Activated CD8-positive, alpha-beta memory T cell treated with anti-CD3 and anti-CD28 coated beads for 36 hours (primary cell): ENCODE measurements around the gene SAA4. TPM values are rescaled to one million over a fixed set of nuclear protein-coding genes. Genes with fewer than 3 reads are reported as not detected.
"Not testable (repeated sequence)": the region's sequence is repeated elsewhere in the genome, so short reads cannot be mapped to it uniquely, and the experiment has no call there.

Experiments
- CTCF ChIA-PET: fragments of 350-600 bp; sonication (Branson Sonifier 250); formaldehyde crosslinking; loops from one replicate; lab custom pipeline; 2021; ENCODE audit warnings: antibody characterized with exemption; lab: Charles Lee
- POLR2A ChIA-PET: fragments of 350-600 bp; sonication (Branson Sonifier 250); formaldehyde crosslinking; loops from one replicate; lab custom pipeline; 2021; ENCODE audit warnings: antibody characterized with exemption; lab: Charles Lee
- total RNA-seq, 2 experiments: library from RNA; stranded (reverse); gene quantifications; one replicate each; pipeline ENCODE4 v1.2.3, GENCODE V29; 2021

SAA4 gene
- total RNA-seq, 2 experiments from 2014 or later: not detected

GRCh38 chr11:18248561-18248960 is 12.0 kb upstream of the SAA4 start, which contains the start of gene SAA2:
Gene SAA2, minus strand, starts transcription at chr11:18248668. Its CDS starts 657 bp downstream, at chr11:18248011.
- ChIA-PET POLR2A (no interaction called here), CTCF (no interaction called here)

DNA sequence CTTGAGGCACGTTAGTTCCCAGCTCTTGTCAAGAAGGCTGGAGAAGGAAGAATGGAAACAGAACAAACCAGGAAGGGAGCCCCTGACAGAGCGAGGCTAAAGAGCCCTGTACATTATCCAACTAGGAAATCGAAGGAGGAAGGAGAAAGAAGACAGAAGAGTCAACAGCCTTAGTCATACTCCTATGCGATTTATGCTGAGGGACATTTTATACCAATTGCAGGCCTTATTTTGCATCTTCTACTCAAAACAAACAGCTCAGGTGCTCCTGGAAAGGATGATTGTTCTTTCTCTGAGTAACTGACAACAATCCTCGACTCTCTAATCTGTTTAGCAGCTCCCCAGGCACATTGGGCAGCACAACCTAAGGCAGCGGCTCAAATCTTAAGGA is 10.6 kb upstream of the SAA4 start:
- CTCF ChIA-PET, POLR2A ChIA-PET: not testable (repeated sequence)

GRCh38 chr11:18246379-18247190 is 10.0 kb upstream of the SAA4 start:
- POLR2A ChIA-PET, CTCF ChIA-PET: not testable (repeated sequence)

- ChIA-PET POLR2A (no interaction called here), CTCF (no interaction called here)
Observed at GRCh38 chr11:18245396-18245795, 8.8 kb upstream of the SAA4 start.

GRCh38 chr11:18243783-18244362 is 7.3 kb upstream of the SAA4 start:
- ChIA-PET CTCF (interaction anchor here (0.6 to 1.1 kb wide), 9 partner anchors 10 to 283 kb away, joined by 3 to 4 read pairs (median 3); partner anchors contain the start of genes SAAL1 and TSG101), POLR2A (interaction anchor here (1.1 kb wide), 1 partner anchor 79 kb away, joined by 4 read pairs; the partner anchor contains the start of genes GTF2H1 and HPS5)

DNA sequence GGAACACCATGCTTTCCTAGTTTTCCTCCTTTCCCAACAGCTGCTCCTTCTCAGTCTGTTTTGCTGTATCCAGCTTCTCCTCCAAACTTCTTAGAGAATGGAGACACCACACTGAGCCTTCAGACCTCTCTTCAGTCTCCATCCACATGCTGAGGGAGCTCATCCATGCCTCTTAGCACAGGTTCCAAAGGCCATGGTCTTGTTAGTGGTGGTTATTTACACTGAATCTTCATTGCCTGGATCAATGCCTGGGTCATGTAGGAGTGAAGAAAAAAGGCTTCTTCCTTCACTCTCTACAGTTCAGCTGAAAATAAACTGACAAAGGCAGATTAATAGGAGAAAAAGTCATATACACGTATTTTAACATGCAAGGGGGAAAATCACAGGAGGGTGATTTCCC is 3.1 kb upstream of the SAA4 start:
- CTCF ChIA-PET: no interaction called here
- POLR2A ChIA-PET: no interaction called here

- ChIA-PET POLR2A (no interaction called here), CTCF (no interaction called here)
Observed at GRCh38 chr11:18235394-18236334, 938 bp downstream of the SAA4 start.

GRCh38 chr11:18233912-18234311 is 2.7 kb downstream of the SAA4 start:
- POLR2A ChIA-PET: no interaction called here
- CTCF ChIA-PET: interaction anchor here (0.8 kb wide), 1 partner anchor 10 kb away, joined by 3 read pairs; no protein-coding TSS in a partner anchor

DNA sequence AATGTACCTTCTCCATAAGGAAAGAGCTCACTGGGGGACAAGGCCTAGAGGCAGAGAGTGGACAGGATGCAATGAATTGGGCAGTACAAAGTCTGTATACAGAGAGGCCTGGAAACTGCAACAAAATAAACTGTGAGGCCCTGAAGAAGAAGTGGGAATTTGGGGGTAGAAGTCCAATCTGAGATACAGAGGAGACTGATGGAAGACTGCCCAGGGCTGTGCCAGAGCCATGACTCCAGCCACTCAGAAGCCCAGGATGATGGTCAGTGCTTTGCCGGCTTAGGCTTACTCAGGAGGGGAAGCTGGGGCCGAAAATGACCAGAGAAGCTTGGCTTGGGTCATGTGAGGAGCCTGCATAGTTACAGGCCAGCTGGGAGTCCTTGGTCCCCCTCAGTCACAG is 5.7 kb downstream of the SAA4 start:
- ChIA-PET POLR2A (no interaction called here), CTCF (no interaction called here)

DNA sequence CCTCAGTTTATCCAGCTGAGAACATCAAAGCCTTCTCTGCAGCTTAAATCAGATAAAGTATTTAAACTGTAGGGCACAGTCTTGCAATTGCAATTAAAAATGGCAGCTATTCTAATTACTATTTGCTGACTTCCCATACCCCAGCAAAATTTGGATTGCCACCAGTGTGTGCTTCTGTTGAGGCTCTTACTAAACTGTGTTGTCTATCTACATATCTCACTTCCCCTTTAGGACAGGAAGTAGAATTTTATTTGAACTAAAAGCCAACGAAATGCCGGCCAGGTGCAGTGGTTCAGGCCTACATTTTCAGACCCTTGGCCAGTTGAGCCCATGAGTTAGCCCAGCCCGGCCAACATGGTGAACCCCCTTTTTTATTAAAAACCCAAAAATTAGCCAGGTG is 7.1 kb downstream of the SAA4 start:
- POLR2A ChIA-PET: no interaction called here
- CTCF ChIA-PET: no interaction called here

- CTCF ChIA-PET: interaction anchor here (0.6 kb wide), 1 partner anchor 107 kb away, joined by 3 read pairs; no protein-coding TSS in a partner anchor
Observed at GRCh38 chr11:18225913-18226312, 10.7 kb downstream of the SAA4 start.

DNA sequence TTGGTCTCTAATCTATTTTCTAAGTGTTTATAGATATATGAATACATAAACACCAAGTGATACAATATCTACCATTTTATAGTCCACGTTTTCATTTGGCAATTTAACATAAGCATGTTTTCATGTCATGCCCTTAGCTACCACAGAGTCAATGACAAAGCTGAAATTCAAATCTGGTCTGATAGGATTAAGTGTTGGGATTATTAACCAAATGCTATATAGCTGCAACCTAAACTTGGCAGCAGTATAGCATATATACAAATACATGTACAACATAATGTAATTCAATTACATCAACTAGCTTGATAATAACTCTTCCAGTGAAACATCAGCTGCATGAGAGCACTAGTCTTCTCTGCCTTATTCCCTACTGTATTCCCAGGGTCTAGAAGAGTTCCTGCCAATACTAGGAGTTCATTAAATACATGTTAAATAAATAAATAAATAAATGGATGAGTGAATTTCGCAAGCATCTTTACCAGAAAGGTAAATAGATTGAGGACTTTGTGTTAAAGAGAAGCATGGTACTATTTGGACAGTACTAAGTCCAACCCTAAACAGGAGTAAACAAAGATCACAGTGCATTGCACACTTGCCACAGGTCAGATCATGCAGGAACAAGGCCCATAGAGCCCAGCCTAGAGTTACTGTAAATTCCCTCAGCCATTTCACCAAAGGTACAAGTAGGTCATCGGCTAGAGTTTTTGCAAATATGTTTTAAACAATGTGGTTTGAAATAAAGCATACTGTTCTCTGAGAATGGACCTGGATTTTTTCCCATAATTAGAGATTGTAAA is 12.8 kb downstream of the SAA4 start:
- POLR2A ChIA-PET: no interaction called here
- CTCF ChIA-PET: interaction anchor here (0.7 to 1.0 kb wide), 2 partner anchors 14 to 20 kb away, joined by 3 to 4 read pairs; no protein-coding TSS in a partner anchor

More at GRCh38 chr11:18225913-18226312, 10.7 kb downstream of the SAA4 start:
- POLR2A ChIA-PET: no interaction called here

GRCh38 chr11:18222814-18223421 is 13.7 kb downstream of the SAA4 start:
- ChIA-PET CTCF (no interaction called here), POLR2A (no interaction called here)

DNA sequence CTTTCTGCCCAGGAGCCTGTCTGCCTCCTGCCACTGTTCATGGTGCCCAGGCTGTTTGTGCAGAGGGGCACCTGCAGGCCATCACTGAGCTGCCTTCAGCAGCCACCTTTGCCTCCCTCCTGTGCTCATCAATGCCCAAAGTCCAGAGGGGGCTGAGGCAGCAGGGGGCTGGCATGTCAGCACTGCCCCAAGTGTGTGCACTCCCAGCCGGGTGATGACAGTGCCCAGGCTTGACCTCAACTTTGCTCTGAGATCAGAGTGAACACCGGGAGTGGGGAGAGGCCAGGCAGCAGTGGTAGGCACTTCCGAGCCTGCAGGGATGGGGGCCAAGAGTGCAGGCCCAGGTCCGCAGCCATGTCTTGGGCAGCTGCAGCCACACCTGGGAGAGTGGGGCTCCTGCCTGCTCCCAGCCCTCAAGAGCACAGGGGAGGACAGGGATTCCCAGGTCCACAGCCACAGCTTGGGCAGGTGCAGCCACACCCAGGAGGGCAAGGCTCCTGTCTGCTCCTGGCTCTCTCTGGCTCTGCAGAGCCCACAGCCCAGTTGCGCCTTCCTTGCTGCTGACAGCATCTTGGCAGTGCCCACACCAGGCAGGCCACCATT is 15.2 kb downstream of the SAA4 start:
- CTCF ChIA-PET: no interaction called here

DNA sequence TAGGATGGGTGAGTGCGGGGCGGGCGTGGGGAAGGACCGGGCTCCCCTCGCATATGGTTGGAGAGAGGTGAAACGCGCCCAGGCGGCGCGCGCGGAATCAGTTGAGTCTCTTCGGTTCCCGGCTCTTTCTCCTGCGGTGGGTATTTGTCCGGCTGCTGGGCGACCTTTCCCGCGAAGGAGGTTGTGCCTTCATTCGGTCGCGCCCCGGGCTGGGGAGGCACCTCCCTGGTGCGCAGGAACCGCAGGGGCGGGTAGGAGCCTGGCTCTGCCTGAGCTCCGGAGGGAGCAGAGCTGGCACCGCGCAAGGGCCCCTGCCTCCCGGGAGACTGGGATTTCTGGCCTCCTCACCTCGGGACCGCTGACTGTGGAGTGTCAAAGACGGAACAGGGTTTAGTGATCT is 27.5 kb downstream of the SAA4 start:
- CTCF ChIA-PET: no interaction called here

More for the DNA sequence above, 15.2 kb downstream of the SAA4 start:
- POLR2A ChIA-PET: no interaction called here

GRCh38 chr11:18204771-18205170 is 31.8 kb downstream of the SAA4 start:
- ChIA-PET CTCF (no interaction called here), POLR2A (no interaction called here)

More for the DNA sequence above, 27.5 kb downstream of the SAA4 start:
- POLR2A ChIA-PET: no interaction called here

GRCh38 chr11:18204220-18204619 is 32.4 kb downstream of the SAA4 start:
- ChIA-PET CTCF (interaction anchor here (1.4 kb wide), 1 partner anchor 89 kb away, joined by 11 read pairs; no protein-coding TSS in a partner anchor), POLR2A (no interaction called here)

GRCh38 chr11:18203723-18204122 is 32.9 kb downstream of the SAA4 start:
- CTCF ChIA-PET: interaction anchor here (0.6 to 1.4 kb wide), 3 partner anchors 21 to 88 kb away, joined by 3 to 11 read pairs (median 3); no protein-coding TSS in a partner anchor
- POLR2A ChIA-PET: no interaction called here
